ENCODE results near the gene ABCB6.
"Not testable (repeated sequence)": the region's sequence is repeated elsewhere in the genome, so short reads cannot be mapped to it uniquely, and the experiment has no call there.

Gene ABCB6

DNA sequence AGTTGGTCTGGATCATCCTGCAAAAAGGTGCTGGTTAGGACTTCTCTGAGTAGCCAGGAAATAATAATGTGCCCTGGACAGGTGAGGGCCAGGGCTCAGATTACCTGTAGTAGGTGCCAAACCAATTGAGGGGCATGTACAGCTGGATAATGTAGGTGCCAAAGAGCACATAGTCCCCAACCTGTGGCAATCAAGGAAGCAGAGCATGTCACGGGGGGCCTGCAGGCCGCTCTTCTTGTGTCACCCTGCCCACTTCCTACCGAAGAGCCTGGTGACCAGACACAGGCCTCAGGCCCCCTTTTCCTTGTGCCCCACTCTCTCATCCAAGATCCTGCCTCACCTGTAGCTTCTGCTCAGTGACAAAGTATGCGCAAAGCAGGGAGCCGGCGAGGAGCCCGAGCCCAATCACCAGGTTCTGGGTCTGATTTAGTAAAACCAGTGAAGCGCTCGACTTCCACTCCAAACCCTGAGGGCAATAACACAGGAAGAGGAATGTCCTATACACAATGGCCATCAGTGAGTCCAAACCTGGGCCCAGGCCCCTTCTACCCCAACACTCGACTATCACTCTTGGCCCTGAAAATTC, 5.2 kb downstream of the ABCB6 start:
- DNase-seq: no peak

DNA sequence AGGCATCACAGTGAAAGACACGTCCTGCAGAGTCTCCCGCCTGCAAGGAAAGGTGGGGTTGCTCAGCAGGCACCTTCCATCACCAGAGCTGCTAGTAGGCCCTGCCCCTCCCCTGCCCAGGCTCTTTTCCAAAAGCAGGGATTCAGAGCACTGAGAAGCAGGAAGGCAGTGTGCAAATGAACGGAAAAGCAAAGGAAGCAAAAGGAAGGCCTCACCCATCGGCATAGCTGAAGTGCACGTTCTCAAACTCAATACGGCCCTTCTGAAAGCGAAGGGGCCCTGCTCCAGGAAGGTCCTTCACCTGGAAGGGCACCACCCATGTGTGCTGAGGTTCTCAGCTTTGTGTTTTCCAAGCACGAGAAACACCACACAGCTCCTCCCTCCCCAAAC, 5.7 kb downstream of the ABCB6 start:
- DNase-seq: no peak

DNA sequence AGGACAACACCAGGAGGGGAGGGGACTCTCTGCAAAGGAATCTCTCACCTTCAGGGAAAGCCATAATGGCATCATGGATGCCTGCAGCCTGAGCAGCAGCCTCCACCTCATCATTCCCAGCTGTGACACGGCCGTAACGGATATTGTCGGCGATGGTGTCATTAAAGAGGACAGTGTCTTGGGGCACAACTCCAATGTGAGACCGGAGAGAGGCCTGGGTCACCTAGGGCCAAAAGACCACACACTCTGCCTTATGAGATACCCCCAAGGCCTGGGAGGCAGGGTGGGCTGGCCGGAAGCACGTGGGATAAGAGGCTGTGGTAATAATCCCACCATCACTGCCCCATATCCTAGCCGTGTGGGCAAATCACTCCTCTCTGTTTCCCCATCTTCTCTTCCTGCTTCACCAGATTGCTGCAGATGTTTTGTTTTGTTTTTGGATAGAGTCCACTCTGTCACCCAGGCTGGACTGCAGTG, 7.8 kb downstream of the ABCB6 start:
- no peak for DNase-seq

DNA sequence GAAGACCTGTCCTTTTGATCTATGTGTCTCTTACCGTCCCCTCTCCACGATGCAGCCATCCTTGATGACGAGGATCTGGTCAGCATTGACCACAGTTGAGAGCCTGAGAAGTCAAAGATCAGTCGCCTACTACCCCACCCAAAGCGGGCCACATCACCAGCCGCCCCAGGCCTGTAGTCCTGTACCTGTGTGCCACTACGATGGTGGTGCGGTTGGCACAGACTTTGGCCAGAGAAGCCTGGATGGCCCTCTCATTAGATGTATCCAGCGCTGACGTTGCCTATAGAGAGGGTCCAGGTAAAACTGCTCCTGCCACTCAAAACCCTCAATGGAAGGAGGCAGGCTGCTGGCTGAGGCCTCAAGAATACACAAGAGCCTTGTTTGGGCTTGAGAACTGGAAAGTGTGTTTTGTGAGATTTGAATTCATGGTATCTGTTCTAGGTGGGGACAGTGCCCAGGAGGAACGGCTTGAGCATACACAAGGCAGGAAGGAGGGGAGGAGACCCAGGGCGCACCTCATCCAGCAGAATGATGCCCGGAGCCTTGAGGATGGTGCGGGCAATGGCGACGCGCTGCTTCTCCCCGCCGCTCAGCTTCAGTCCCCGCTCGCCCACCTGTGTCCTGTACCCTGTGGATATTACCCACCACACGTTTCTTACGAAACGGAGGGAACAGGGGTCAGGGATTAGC, 8.4 kb downstream of the ABCB6 start:
- no peak for DNase-seq

DNA sequence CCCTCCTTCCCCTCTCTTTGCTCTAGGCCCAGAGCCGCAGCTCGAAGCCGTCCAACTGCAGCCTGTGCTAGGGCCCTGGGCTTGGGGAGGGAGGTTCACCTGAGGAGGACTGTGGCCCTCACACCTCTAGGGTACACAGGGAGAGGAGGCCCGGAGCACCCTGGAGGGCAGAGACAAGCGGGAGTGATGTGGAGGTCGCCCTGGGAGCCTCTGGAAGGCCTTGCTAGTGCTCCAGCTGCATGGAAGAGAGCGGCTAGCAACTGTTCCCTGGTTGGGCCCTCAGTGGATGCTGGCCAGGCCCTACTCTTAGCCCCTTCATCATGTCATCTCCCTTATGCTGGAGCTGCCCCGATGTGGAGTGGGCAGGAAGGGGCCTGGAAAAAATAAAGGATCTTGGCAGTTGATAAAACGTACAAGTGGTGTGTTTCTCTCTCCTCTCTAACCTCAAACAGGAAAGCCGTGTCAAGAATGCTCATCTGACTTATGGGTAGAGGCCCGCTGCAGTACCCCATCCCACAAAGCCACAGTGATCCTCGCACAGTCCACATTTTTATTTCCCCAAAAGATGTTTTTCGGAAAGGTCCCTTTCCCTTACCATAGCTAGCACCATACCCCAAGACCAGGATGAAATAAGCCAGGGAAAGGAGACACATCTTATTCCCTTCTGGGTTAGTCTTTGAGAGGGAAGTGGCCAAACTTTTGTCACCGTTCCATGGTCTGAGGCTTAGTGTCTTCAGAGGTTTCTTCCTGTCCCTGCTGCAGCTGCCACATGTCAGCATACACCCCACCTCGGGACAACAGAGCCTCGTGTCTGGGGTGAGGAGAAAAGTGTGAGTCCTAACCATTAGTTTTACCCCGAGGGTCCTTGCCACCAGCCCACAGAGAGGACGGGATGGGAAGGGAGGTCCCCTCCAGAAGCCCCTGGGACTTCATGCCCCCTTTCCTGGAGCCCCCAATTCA, 9.2 kb downstream of the ABCB6 start:
- DNase-seq: no peak

DNA sequence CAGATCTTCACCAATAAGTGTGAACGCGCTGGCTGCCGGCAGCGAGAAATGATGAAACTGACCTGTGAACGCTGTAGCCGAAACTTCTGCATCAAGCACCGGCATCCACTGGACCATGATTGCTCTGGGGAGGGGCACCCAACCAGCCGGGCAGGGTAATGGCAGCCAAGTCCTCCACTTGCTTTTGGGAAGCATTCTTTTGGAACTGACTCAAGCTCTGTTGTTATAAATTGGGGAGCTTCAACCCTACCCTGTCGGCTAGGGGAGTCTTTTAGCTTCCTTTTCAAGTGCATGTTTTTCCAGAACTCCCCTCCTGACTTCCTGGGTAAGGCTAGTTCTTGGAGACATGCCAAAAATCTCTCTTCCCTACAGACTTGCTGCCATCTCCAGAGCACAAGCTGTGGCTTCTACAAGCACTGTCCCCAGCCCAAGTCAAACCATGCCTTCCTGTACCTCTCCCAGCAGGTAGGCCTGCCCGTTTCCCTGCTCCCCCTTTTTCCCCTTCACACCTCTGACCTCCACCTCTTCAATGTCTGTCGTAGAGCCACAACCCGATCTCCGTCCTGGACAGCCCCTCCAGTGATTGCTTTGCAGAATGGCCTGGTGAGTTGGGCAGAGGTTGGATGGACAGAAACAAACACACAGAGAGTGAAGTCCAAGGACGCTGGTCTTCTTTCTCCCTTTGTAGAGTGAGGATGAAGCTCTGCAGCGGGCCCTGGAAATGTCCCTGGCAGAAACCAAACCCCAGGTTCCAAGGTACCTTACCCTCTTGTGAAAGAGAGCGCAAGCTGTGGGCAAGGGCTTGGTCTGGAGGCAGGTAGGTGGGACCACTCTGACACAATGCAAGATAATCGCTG, 10.6 kb downstream of the ABCB6 start:
- DNase-seq: peak in 1 of 14 donors; percentile 16

DNA sequence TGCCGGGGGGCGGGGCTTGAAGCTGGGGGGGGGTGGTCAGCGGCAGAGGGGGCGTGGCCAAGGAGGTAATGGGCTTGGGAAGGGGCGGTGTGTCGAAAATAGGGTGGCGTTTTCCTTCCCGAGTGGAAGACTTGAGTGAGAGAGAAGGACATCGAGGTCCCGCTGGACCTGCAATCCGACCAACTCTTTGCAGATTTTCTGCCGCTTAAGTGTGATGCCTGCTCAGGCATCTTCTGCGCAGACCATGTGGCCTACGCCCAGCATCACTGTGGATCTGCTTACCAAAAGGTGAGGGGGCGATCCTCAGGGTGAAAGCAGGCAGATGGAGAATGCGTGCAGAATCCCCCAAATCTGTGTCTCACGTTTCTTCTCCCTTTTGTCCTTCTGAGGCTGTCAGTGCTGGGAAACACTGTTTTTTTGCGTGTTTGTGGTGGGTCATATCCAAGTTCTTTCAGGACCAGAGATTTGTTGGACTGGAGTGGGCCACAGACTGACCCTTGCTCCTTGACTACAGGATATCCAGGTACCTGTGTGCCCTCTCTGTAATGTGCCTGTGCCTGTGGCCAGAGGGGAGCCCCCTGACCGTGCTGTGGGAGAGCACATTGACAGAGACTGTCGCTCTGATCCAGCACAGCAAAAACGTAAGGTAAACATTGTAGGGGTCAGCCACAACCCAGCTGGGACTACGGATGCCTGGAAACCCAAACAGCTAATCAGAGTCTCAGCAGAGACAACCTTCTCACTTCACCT, 11.4 kb downstream of the ABCB6 start:
- DNase-seq: peak in 1 of 14 donors; percentile 47

DNA sequence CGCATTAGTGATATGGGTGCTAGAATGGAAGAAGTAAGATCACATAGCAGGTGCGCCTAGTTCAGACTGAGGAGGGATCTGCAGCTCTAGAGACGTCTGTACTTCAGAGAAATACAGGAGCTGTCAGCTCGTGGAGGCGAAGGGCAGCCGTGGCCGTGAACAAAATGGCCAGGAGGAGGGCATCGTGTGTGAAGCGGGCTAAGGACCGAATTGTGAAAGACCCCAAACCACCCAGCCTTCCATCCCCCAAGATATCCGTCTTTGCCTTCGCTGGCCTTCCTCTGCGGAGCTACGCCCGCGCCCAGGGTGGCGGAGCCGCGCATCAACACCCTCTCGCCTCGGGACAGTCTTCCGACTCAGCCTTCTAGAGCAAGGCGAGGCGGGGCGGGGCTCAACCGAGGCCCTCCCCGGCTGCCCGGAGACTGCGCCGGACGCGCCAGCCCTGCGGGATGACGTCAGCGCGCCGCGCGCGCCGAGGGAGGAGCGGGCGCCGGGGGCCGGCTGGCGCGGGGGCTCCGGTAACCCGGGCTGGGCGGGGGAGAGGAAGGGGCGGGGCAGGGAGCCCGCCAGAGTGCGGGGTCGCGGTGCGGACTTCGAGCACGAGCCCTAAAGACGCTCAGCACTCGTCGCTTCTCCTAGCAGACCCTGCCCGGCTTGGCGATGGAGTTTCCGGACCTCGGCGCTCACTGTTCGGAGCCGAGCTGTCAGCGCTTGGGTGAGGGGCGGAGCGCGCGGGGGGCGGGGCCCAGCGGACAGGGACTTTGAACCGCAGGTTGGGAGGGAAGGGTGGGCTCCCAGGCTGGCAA, 12.2 kb downstream of the ABCB6 start, which contains the start of gene ZFAND2B:
TSS of gene ZFAND2B (plus strand) at position 455 of the 806 bp plus-strand sequence. CDS start at position 661, 206 bp downstream.
- DNase-seq: peak; percentile 47 to 95 (median 89)

DNA sequence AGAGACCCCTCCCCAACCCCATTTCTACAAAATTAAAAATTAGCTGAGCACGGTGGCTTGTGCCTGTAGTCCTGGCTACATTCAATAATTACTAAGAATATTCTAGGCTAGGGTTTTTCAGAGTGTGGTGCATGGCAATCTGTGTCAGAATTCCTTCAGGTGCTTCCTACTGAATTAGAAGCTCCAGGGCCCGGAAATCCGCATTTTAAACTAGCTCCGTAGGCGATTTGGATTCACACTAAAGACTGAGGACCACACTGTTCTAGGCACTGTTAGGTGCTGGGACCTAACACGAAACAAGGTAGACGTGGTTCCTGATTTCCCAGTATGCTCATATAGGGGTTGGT, 12.8 kb downstream of the ABCB6 start:
- no peak for DNase-seq

DNA sequence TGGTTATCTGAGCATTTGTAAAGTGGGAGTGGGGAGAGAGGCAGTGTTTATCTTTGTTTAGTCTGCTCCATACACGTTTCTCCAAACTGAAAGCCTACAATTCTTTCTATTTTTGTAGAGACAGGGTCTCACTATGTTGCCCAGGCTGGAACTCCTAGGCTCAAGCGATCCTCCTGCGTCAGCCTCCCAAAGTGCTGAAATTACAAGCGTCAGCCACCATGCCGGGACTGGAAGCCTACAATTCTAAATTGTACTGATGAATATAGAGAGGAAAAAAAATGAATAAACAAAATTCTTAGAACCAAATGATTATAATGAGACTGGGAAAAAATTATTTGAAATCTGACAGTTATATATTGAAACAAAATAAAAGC, 13.6 kb downstream of the ABCB6 start:
- DNase-seq: no peak

DNA sequence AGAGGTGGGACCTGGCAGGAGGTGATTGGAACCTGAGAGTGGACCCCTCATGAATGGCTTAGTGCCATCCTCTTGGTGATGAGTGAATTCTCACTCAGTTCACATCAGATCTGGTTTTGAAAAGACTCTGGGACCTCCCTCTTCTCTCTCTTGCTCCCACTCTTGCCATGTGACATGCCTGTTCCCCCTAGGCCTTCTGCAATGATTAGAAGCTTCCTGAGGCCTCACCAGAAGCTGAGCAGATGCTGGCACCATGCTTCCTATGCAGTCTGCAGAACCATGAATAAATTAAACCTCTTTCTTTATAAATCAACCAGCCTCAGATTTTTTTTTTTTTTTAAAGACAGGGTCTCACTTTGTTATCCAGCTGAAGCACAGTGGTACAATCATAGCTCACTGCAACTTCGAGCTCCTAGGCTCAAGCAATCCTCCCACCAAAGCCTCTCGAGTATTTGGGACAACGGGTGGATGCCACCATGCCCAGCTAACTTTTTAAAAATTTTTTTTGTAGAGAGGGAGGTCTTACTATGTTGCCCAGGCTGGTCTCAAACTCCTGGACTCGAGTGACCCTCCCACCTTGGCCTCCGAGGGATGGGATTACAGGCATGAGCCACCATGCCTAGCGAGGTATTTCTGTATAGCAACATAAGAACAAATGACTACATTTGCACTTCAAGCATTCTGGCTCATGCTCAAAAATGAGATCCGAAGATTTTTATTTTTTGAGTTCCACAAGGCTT, 14.2 kb downstream of the ABCB6 start:
- DNase-seq: no peak

DNA sequence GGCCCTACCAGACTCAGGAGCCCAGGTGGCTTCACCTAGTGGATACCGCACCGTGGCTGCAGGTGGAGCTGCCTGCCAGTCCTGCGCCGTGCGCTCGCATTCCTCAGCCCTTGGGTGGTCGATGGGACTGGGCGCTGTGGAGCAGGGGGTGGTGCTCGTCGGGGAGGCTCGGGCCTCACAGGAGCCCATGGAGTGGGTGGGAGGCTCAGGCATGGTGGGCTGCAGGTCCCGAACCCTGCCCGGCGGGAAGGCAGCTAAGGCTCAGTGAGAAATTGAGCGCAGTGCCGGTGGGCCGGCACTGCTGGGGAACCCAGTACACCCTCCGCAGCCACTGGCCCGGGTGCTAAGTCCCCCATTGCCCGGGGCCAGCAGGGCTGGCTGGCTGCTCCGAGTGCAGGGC, 17.4 kb downstream of the ABCB6 start:
- DNase-seq: not testable (repeated sequence)

DNA sequence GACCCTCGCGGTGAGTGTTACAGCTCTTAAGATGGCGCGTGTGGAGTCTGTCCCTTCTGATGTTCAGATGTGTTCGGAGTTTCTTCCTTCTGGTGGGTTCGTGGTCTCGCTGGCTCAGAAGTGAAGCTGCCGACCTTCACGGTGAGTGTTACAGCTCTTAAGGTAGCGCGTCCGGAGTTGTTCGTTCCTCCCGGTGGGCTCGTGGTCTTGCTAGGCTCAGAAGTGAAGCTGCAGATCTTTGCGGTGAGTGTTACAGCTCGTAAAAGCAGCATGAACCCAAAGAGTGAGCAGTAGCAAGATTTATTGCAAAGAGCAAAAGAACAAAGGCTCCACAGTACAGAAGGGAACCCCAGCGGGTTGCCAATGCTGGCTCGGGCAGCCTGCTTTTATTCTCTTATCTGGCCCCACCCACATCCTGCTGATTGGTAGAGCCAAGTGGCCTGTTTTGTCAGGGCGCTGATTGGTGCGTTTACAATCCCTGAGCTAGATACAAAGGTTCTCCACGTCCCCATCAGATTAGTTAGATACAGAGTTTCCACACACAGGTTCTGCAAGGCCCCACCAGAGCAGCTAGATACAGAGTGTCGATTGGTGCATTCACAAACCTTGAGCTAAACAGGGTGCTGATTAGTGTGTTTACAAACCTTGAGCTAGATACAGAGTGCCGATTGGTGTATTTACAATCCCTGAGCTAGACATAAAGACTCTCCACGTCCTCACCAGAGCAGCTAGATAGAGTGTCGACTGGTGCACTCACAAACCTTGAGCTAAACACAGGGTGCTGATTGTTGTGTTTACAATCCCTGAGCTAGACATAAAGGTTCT, 18.0 kb downstream of the ABCB6 start:
- DNase-seq: peak in 3 of 14 donors; percentile 13 to 48 (median 18)

DNA sequence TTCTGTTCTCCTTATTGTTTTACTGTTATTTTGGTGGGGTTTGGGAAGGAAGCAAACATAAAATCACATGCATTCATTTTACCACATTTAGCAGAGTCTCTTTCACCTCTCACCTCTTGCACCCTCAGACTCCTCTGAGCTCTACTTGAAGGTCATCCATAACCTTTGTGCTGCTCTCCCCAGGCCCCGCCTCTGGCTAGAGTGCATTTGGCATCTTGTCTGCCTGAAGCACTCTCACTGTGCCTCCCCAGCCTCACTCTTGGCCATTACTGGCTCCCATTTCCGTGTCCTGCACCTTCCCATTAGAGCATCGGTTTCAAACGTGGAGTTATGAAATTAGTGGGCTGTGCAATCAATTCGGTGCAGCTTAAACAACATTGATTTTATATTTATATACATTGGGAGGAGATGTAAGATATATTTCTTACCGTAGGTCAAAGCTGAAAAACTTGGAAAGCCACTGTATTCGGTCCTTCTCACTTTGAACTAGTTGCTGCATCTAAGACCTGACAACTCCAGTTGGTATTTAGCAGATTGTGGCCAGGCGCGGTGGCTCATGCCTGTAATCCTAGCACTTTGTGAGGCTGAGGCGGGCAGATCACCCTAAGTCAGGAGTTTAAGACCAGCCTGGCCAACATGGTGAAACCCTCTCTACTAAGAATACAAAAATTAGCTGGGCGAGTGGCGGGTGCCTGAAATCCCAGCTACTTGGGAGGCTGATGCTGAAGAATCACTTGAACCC, 19.1 kb downstream of the ABCB6 start:
- DNase-seq: no peak

DNA sequence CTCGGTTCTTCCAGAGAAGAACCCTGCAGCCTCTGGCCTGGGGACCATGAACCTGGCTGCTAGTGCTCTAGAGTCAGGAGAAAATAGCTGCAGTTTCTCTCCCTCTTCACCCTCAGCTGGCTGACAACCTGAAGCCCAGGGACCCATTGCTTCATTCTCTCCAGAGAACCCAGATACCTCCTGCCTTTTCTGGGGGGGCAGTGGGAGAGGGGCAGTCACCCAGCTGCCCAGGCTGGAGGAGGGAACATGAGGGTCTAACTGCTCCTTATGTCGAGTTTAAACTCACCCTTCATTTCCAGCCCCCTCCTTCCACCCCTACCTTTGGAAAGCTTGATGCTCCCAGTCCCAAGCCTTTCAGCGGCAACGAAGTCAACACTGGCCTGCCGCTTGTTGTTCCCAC, 19.8 kb downstream of the ABCB6 start:
- DNase-seq: no peak

DNA sequence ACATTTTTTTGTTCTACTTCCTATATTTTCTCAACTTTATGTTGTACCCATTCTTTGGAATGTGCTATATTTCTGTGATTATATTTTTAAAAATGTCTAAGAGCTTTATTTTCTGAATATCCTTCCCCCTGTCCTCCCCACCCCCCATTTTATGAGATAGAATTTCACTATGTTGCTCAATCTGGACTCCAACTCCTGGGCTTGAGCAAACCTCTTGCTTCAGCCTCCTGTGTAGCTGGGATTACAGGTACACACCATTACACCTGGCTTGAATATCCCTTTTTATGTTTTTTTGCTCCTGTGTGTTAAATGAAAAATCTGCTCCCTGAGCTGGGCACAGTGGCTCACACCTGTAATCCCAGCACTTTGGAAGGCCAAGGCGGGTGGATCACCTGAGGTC, 21.4 kb downstream of the ABCB6 start:
- DNase-seq: no peak

DNA sequence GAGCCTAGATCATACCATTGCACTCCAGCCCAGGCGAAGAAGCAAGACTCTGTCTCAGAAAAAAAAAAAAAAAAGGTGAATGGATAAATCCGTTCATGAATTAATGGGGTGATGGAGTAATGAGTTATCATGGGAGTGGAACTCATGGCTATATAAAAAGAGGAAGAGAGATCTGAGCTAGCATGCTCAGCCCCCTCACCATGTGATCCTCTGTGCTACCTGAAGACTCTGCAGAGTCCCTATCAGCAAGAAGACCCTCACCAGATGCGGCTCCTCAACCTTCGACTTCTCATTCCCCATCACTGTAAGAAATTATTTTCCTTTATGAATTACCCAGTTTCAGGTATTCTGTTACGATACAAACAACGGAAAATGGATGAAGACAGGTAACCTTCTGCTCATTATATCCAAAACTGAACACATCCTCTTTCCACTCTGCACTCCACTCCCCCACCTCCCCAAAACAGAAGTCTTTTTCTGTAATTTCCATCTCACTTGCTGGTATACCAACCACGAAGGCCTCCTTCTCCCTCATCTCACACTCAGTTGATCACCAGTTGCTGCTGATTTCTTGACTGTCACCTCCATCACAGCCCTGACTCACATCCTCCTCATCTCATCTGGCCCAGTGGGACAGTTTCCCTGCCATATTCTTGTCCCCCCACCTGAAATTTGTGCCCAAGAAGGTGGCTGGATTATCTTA, 31.9 kb downstream of the ABCB6 start:
- no peak for DNase-seq

DNA sequence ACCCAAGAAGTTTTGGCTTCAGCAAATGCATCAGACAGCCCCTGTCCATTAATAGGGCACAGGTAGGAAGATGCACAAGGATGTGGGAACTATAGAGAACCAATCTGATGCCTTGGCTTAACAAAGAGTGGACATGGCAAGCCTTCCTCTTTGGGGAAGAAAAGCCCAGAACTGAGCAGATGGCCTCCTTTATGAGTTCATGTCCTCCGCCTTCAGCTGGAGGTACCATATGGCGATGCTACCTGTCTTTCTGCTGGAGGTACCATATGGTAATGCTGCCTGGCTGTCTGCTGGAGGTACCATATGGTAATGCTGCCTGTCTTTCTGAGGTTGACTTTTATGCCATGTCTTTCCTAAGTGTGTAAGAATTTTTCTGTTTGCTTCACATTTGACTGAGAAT, 34.6 kb downstream of the ABCB6 start:
- peak in 1 of 14 donors; percentile 95 for DNase-seq

All from C1 segment of cervical spinal cord (tissue), 14 donors.